ENCODE measurements around the gene SOX8. TPM values are rescaled to one million over a fixed set of nuclear protein-coding genes. Genes with fewer than 3 reads are reported as not detected.

The SOX8 gene
- total RNA-seq, 1 donor from 2014 or later: 0.98 TPM

- TF ChIP-seq CTCF (IDR thresholded peaks at IDR 0.05; ENCODE audit: insufficient read depth, low read depth, low read length): no peak
- TF ChIP-seq EZH2 (IDR thresholded peaks at IDR 0.05; ENCODE audit: insufficient read depth, low read length): no peak
- Mint-ChIP-seq H3K27ac (ENCODE audit: unreplicated experiment) (no peak overlapping the region), H3K9me3 (ENCODE audit: unreplicated experiment) (no peaks in the 10 kb centered on the region), H3K36me3 (ENCODE audit: low read depth, unreplicated experiment) (no peaks in the 10 kb centered on the region), H3K4me3 (ENCODE audit: unreplicated experiment) (no peak overlapping the region), H3K4me1 (ENCODE audit: low read depth, unreplicated experiment) (no peaks in the 10 kb centered on the region), H3K27me3 (ENCODE audit: low read depth, unreplicated experiment) (peaks cover 10% of the 10 kb centered on the region)
- Histone ChIP-seq H3K4me1 (ENCODE audit: insufficient read depth, low read length) (peaks cover 6% of the 10 kb centered on the region), H3K27ac (ENCODE audit: low read depth, low read length) (no peak overlapping the region), H3K4me3 (ENCODE audit: insufficient read depth, low read depth, low read length) (no peak overlapping the region), H3K9me3 (ENCODE audit: insufficient read depth, low read depth, low read length) (peaks cover 9% of the 10 kb centered on the region), H2AFZ (ENCODE audit: low read depth, low read length) (no peak overlapping the region), H3K4me2 (ENCODE audit: low read length) (no peak overlapping the region), H3K27me3 (ENCODE audit: insufficient read depth, low read length) (peaks cover 8% of the 10 kb centered on the region), H4K20me1 (ENCODE audit: insufficient read depth, low read length) (no peaks in the 10 kb centered on the region), H3K79me2 (ENCODE audit: insufficient read depth, low read length) (no peaks in the 10 kb centered on the region), H3K36me3 (ENCODE audit: insufficient read depth, low read length) (no peaks in the 10 kb centered on the region), H3K9ac (ENCODE audit: low read length) (no peak overlapping the region)
- no peak for FAIRE-seq
- no peak for DNase-seq (ENCODE audit: low read depth)
Observed at GRCh38 chr16:1032607-1033006, 51.0 kb downstream of the SOX8 start.

GRCh38 chr16:1033128-1033679, 51.6 kb downstream of the SOX8 start:
- H3K4me2 ChIP-seq (ENCODE audit: low read length): no peak overlapping the region
- no peak overlapping the region for H3K9ac ChIP-seq (ENCODE audit: low read length)
- Mint-ChIP-seq H3K27me3 (ENCODE audit: low read depth, unreplicated experiment) (peaks cover 8% of the 10 kb centered on the region), H3K9me3 (ENCODE audit: unreplicated experiment) (no peaks in the 10 kb centered on the region), H3K4me3 (ENCODE audit: unreplicated experiment) (no peak overlapping the region), H3K27ac (ENCODE audit: unreplicated experiment) (no peak overlapping the region), H3K4me1 (ENCODE audit: low read depth, unreplicated experiment) (no peaks in the 10 kb centered on the region), H3K36me3 (ENCODE audit: low read depth, unreplicated experiment) (no peaks in the 10 kb centered on the region)
- no peak for FAIRE-seq
- no peaks in the 10 kb centered on the region for H3K36me3 ChIP-seq (ENCODE audit: insufficient read depth, low read length)
- peaks cover 6% of the 10 kb centered on the region for H3K4me1 ChIP-seq (ENCODE audit: insufficient read depth, low read length)
- no peaks in the 10 kb centered on the region for H4K20me1 ChIP-seq (ENCODE audit: insufficient read depth, low read length)
- no peaks in the 10 kb centered on the region for H3K79me2 ChIP-seq (ENCODE audit: insufficient read depth, low read length)
- H3K27ac ChIP-seq (ENCODE audit: low read depth, low read length): no peak overlapping the region
- peaks cover 12% of the 10 kb centered on the region for H3K27me3 ChIP-seq (ENCODE audit: insufficient read depth, low read length)
- H2AFZ ChIP-seq (ENCODE audit: low read depth, low read length): no peak overlapping the region
- H3K4me3 ChIP-seq (ENCODE audit: insufficient read depth, low read depth, low read length): no peak overlapping the region
- TF ChIP-seq CTCF (IDR thresholded peaks at IDR 0.05; ENCODE audit: insufficient read depth, low read depth, low read length) (no peak), EZH2 (IDR thresholded peaks at IDR 0.05; ENCODE audit: insufficient read depth, low read length) (no peak)
- DNase-seq (ENCODE audit: low read depth): no peak
- H3K9me3 ChIP-seq (ENCODE audit: insufficient read depth, low read depth, low read length): peaks cover 9% of the 10 kb centered on the region

- H3K36me3 ChIP-seq (ENCODE audit: insufficient read depth, low read length): no peaks in the 10 kb centered on the region
- no peak overlapping the region for H3K4me3 ChIP-seq (ENCODE audit: insufficient read depth, low read depth, low read length)
- H3K9ac ChIP-seq (ENCODE audit: low read length): no peak overlapping the region
- H3K36me3 Mint-ChIP-seq (ENCODE audit: low read depth, unreplicated experiment): no peaks in the 10 kb centered on the region
- no peak for TF ChIP-seq EZH2 (IDR thresholded peaks at IDR 0.05; ENCODE audit: insufficient read depth, low read length)
- TF ChIP-seq CTCF (IDR thresholded peaks at IDR 0.05; ENCODE audit: insufficient read depth, low read depth, low read length): no peak
- no peaks in the 10 kb centered on the region for H4K20me1 ChIP-seq (ENCODE audit: insufficient read depth, low read length)
- H3K27me3 Mint-ChIP-seq (ENCODE audit: low read depth, unreplicated experiment): peaks cover 6% of the 10 kb centered on the region
- H3K4me1 Mint-ChIP-seq (ENCODE audit: low read depth, unreplicated experiment): no peaks in the 10 kb centered on the region
- peaks cover 6% of the 10 kb centered on the region for H3K4me1 ChIP-seq (ENCODE audit: insufficient read depth, low read length)
- H3K9me3 ChIP-seq (ENCODE audit: insufficient read depth, low read depth, low read length): peaks cover 9% of the 10 kb centered on the region
- no peak for DNase-seq (ENCODE audit: low read depth)
- H3K9me3 Mint-ChIP-seq (ENCODE audit: unreplicated experiment): no peaks in the 10 kb centered on the region
- no peak overlapping the region for H3K4me2 ChIP-seq (ENCODE audit: low read length)
- peaks cover 13% of the 10 kb centered on the region for H3K27me3 ChIP-seq (ENCODE audit: insufficient read depth, low read length)
- H3K79me2 ChIP-seq (ENCODE audit: insufficient read depth, low read length): no peaks in the 10 kb centered on the region
- no peak overlapping the region for H3K27ac ChIP-seq (ENCODE audit: low read depth, low read length)
- no peak overlapping the region for H3K4me3 Mint-ChIP-seq (ENCODE audit: unreplicated experiment)
- no peak overlapping the region for H2AFZ ChIP-seq (ENCODE audit: low read depth, low read length)
- no peak for FAIRE-seq
- no peak overlapping the region for H3K27ac Mint-ChIP-seq (ENCODE audit: unreplicated experiment)
Observed at GRCh38 chr16:1034230-1035065, 52.9 kb downstream of the SOX8 start.
